ENCODE measurements around the gene BAIAP2L2.

Gene BAIAP2L2

DNA sequence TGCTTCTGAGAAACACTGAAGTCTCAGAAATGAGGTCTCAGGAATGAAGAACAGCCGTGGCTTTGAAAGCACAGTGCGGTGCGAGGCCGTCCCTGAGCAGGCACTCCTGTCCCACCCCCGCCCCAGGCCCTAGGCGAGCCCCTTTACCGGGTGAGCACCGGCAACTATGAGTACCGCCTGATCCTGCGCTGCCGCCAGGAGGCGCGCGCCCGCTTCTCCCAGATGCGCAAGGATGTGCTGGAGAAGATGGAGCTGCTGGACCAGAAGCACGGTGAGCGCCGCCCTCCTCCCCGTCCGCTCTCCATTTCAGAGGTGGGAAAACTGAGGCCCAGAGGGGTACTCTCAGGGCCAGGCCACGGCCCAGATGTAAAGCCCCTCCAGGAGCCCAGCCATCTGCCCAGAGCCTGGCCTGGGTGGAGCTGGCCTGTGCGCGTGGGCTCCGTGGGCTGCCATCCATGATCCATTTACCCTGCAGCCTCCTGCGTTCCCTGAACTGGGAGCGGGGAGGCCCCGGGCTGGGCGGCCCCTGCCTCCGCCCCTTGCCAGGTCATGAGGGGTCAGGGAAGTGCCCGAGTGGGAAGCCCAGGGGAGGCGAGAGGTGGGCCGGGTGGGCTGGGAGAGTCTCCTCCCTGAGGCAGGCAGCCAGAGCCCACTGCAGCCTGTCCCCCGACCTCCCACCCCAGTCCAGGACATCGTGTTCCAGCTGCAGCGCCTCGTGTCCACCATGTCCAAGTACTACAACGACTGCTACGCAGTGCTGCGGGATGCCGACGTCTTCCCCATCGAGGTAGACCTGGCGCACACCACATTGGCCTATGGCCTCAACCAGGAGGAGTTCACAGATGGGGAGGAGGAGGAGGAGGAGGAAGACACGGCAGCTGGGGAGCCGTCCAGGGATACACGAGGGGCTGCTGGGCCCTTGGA lies 36.0 kb downstream of the BAIAP2L2 start:
- no peaks in the 10 kb centered on the region for H4K20me1 ChIP-seq (ENCODE audit: control insufficient read depth, insufficient read depth, low read depth, low read length)
- H3F3A ChIP-seq (ENCODE audit: control insufficient read depth, insufficient read depth), result no peaks in the 10 kb centered on the region
- TF ChIP-seq EZH2phosphoT487 (IDR thresholded peaks at IDR 0.05; ENCODE audit: borderline replicate concordance, low read length), result no peak
- TF ChIP-seq, protein P1, sequence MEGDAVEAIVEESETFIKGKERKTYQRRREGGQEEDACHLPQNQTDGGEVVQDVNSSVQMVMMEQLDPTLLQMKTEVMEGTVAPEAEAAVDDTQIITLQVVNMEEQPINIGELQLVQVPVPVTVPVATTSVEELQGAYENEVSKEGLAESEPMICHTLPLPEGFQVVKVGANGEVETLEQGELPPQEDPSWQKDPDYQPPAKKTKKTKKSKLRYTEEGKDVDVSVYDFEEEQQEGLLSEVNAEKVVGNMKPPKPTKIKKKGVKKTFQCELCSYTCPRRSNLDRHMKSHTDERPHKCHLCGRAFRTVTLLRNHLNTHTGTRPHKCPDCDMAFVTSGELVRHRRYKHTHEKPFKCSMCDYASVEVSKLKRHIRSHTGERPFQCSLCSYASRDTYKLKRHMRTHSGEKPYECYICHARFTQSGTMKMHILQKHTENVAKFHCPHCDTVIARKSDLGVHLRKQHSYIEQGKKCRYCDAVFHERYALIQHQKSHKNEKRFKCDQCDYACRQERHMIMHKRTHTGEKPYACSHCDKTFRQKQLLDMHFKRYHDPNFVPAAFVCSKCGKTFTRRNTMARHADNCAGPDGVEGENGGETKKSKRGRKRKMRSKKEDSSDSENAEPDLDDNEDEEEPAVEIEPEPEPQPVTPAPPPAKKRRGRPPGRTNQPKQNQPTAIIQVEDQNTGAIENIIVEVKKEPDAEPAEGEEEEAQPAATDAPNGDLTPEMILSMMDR (IDR thresholded peaks at IDR 0.05; ENCODE audit: low read depth, low read length, poor library complexity, severe bottlenecking), result no peak
- no peaks in the 10 kb centered on the region for H3K9me3 ChIP-seq (ENCODE audit: control insufficient read depth, insufficient read depth, low read length)
- H3K4me1 ChIP-seq (ENCODE audit: control insufficient read depth, low read length), result no peaks in the 10 kb centered on the region
- no peak overlapping the region for H3K4me2 ChIP-seq (ENCODE audit: low read length)
- H3K4me3 ChIP-seq (ENCODE audit: low read length), result no peak overlapping the region
- no peaks in the 10 kb centered on the region for H3K79me2 ChIP-seq (ENCODE audit: control insufficient read depth, low read length)
- no peaks in the 10 kb centered on the region for H3K27me3 ChIP-seq (ENCODE audit: control insufficient read depth, low read length)
- no peaks in the 10 kb centered on the region for H3K9me2 ChIP-seq (replicated peaks; ENCODE audit: control insufficient read depth, low read length)
- H3K27ac ChIP-seq (ENCODE audit: low read depth, low read length), result no peak overlapping the region
- no peaks in the 10 kb centered on the region for H3K36me3 ChIP-seq (ENCODE audit: control insufficient read depth, low read length)

DNA sequence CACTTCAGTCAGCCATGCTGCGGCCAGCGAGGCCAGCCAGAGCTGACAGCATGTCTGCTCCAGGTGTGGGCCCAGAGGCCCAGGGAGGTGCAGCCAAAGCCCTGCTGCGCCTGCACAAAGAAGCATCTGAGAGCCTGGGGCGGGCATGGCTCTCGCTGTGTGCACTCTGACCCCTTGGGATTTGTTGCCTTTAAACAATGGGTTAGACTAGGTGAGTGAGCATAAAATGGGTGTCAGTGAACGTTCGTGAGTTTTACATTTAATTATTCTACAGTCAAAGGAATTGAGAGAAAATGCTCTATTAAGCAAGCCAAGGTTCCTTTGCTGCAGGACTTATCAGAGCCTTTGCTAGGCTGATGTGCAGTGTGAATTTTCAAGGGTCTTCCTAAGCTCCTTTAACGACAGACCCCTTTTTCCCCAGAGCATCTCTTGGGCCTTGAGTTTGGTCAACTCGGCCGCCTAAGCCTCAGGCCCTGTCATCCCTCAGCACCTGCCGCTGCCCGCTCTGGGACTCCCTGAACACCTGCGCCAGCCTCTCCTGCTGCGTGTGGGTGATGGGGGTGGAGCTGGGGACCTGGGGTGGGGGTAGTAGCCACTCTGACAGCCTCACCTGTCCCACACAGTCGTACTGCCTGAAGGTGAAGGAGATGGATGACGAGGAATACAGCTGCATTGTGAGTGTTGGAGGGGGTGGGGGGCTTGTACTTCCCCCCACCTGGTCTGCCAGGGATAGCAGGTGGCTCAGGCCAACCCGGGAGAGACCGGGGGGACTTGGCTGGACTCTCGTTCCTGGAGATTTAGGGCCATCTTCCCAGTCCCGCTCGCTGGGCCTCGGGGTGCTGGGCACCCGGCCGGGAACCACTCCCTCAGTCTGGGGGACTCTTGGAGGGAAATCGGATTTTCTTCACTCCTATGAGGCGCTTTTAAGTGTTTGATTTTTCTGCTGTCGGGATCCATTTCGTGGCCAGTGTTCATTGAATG lies 37.0 kb downstream of the BAIAP2L2 start:
- H4K20me1 ChIP-seq (ENCODE audit: control insufficient read depth, insufficient read depth, low read depth, low read length), result no peaks in the 10 kb centered on the region

DNA sequence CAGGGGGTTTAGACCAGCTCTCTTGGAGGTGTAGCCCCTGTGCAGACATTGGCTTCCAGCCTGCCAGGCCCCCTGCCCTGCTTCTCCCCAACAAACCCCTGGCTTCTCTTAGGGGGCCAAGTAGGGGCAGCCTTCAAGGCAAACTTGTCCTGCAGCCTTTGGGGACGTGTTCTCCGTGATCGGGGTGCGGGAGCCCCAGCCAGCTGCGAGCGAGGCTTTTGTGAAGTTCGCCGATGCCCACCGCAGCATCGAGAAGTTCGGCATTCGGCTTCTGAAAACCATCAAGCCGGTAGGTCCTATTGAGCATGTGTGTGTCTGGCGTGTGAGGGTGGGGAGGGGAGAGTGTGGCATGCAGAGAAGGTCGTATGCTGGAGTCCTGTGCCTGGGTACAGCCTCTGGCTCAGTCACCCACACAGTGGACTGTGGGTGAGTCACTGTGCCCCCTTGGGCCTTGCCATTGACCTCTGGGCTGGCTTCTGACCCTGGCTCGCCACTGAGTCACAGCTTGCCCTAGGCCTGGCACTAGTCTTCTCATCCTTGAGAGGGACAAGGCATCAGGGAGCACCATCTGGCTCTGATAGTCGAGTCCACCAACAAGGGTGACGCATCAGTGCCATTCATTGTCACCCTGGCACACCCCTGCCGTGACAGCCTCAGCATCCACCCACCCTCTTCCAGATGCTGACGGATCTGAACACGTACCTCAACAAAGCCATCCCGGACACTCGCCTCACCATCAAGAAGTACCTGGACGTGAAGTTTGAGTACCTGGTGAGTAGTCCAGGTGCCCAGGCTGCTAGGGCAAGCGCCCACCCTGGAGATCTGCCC lies 37.9 kb downstream of the BAIAP2L2 start:
- Histone ChIP-seq H3K9me3 (ENCODE audit: control insufficient read depth, insufficient read depth, low read length) (no peaks in the 10 kb centered on the region), H3F3A (ENCODE audit: control insufficient read depth, insufficient read depth) (no peaks in the 10 kb centered on the region), H3K4me1 (ENCODE audit: control insufficient read depth, low read length) (no peaks in the 10 kb centered on the region), H3K9me2 (replicated peaks; ENCODE audit: control insufficient read depth, low read length) (no peaks in the 10 kb centered on the region), H3K27me3 (ENCODE audit: control insufficient read depth, low read length) (no peaks in the 10 kb centered on the region), H3K4me3 (ENCODE audit: low read length) (no peak overlapping the region), H4K20me1 (ENCODE audit: control insufficient read depth, insufficient read depth, low read depth, low read length) (no peaks in the 10 kb centered on the region), H3K36me3 (ENCODE audit: control insufficient read depth, low read length) (no peaks in the 10 kb centered on the region), H3K27ac (ENCODE audit: low read depth, low read length) (no peak overlapping the region), H3K79me2 (ENCODE audit: control insufficient read depth, low read length) (no peaks in the 10 kb centered on the region), H3K4me2 (ENCODE audit: low read length) (no peak overlapping the region)
- no peak for TF ChIP-seq EZH2phosphoT487 (IDR thresholded peaks at IDR 0.05; ENCODE audit: borderline replicate concordance, low read length)
- TF ChIP-seq, protein P1 (IDR thresholded peaks at IDR 0.05; ENCODE audit: low read depth, low read length, poor library complexity, severe bottlenecking), result no peak

More for the DNA sequence above, 37.0 kb downstream of the BAIAP2L2 start:
- TF ChIP-seq, protein P1 (IDR thresholded peaks at IDR 0.05; ENCODE audit: low read depth, low read length, poor library complexity, severe bottlenecking), result no peak
- TF ChIP-seq EZH2phosphoT487 (IDR thresholded peaks at IDR 0.05; ENCODE audit: borderline replicate concordance, low read length), result no peak
- no peaks in the 10 kb centered on the region for H3K4me1 ChIP-seq (ENCODE audit: control insufficient read depth, low read length)
- no peaks in the 10 kb centered on the region for H3K9me3 ChIP-seq (ENCODE audit: control insufficient read depth, insufficient read depth, low read length)
- H3F3A ChIP-seq (ENCODE audit: control insufficient read depth, insufficient read depth), result no peaks in the 10 kb centered on the region
- H3K27ac ChIP-seq (ENCODE audit: low read depth, low read length), result no peak overlapping the region
- H3K27me3 ChIP-seq (ENCODE audit: control insufficient read depth, low read length), result no peaks in the 10 kb centered on the region
- no peaks in the 10 kb centered on the region for H3K36me3 ChIP-seq (ENCODE audit: control insufficient read depth, low read length)
- H3K4me2 ChIP-seq (ENCODE audit: low read length), result no peak overlapping the region
- no peak overlapping the region for H3K4me3 ChIP-seq (ENCODE audit: low read length)
- no peaks in the 10 kb centered on the region for H3K79me2 ChIP-seq (ENCODE audit: control insufficient read depth, low read length)
- no peaks in the 10 kb centered on the region for H3K9me2 ChIP-seq (replicated peaks; ENCODE audit: control insufficient read depth, low read length)

All from DOHH2 (cell line).